ENCODE measurements around the gene ZG16B.

GRCh38 chr16:2855536-2855935 lies 25.4 kb downstream of the ZG16B start:
- TF ChIP-seq CTCF (IDR thresholded peaks at IDR 0.05 in 2 of 3, conservative IDR thresholded peaks at IDR 0.05 in 1 of 3; ENCODE audit: borderline replicate concordance in 1 of 3, insufficient read depth in 1 of 3, low read depth in 2 of 3, low read length in 2 of 3) = no peak
- TF ChIP-seq ZNF274 (IDR thresholded peaks at IDR 0.05; ENCODE audit: low read depth, low read length) = no peak
